Spleen (tissue), 7 donors: Measurements from ENCODE around the gene APOA4.

Experiments
- POLR2A ChIP-seq, 3 donors: fragments of 450-650 bp; IDR thresholded peaks; one replicate each; pipeline ENCODE4 v1.5.1; 2017; ENCODE audit warnings: antibody characterized with exemption in 3 of 3, mild to moderate bottlenecking in 1 of 3
- TF ChIP-seq, protein P1 (sequence below), 11 experiments: fragments of 200-600 bp in 7 of 11; fragments of 450-650 bp in 4 of 11; sonication (generic) in 4 of 11; IDR thresholded peaks in 8 of 11; conservative IDR thresholded peaks in 3 of 11; 1 replicate in 7 of 11; 2 replicates in 4 of 11; pipeline versions ENCODE4 v1.4.0 to v1.8.0; 2016 to 2021; ENCODE audit warnings: antibody characterized with exemption in 11 of 11, inconsistent platforms in 4 of 11, mild to moderate bottlenecking in 1 of 11
- donor health status: DM: no; HTN: no; CAD: no; lungs with moderate emphysema.
- donor health status: DM: no; HTN: no; CAD: no.
- donor health status: DM: no; HTN: no; CAD: no.

DNA sequence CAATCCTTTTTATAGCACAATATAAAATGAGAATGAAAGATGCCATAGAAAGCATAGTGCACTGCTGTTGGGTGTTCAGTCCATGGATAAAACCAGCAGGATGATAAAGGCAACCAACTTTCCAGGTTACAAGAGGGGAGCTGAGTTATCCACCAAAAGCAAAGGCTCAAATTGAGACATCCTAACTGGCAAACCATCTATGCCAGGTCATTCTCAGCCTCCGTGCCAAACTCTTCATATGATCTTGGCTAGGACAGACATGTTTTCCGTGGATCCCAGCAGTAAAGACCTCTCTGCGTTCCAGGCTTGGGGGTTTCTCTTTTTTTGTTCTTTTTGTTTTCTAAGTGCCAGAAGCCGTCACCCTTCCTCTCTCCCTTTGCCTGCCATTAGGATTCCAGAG, 21.6 kb upstream of the APOA4 start:
- TF ChIP-seq, protein P1, sequence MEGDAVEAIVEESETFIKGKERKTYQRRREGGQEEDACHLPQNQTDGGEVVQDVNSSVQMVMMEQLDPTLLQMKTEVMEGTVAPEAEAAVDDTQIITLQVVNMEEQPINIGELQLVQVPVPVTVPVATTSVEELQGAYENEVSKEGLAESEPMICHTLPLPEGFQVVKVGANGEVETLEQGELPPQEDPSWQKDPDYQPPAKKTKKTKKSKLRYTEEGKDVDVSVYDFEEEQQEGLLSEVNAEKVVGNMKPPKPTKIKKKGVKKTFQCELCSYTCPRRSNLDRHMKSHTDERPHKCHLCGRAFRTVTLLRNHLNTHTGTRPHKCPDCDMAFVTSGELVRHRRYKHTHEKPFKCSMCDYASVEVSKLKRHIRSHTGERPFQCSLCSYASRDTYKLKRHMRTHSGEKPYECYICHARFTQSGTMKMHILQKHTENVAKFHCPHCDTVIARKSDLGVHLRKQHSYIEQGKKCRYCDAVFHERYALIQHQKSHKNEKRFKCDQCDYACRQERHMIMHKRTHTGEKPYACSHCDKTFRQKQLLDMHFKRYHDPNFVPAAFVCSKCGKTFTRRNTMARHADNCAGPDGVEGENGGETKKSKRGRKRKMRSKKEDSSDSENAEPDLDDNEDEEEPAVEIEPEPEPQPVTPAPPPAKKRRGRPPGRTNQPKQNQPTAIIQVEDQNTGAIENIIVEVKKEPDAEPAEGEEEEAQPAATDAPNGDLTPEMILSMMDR (IDR thresholded peaks at IDR 0.05 in 8 of 11, conservative IDR thresholded peaks at IDR 0.05 in 3 of 11), result no peak
- no peak for TF ChIP-seq POLR2A (IDR thresholded peaks at IDR 0.05)
